ENCODE measurements around the gene RASSF3. TPM values are rescaled to one million over a fixed set of nuclear protein-coding genes. Genes with fewer than 3 reads are reported as not detected.

Gene RASSF3
- polyA plus RNA-seq, 1 donor (not counting 4 experiments of a cell fraction or from before 2014, with no cell fraction given), result 9.6 TPM

DNA sequence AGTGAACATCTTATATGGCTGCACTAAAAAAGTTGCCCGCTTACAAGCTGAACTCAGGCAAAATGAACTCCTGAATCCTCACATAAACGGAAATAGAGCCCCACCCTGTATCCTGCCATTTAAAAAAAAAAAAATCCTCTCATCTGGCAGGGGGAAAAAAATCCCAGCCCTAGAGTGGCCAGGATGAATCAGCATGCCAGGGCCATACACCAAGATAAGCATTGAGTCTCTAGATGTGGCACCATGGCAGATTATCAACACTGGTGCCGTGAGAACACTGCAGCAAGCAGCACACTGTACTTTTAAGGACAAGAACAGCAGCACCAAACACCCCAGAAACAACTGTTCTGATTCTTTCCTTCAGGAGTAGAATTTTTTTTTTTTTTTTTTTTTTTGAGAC is 65.5 kb downstream of the RASSF3 start:
- DNase-seq (ENCODE audit: low read depth, low spot score), result no peak
- peaks cover 9% of the 10 kb centered on the region for H3K79me2 ChIP-seq (ENCODE audit: control insufficient read depth, insufficient read depth, low read length)
- H3K27ac ChIP-seq (ENCODE audit: control insufficient read depth, insufficient read depth, low read length), result no peak overlapping the region

DNA sequence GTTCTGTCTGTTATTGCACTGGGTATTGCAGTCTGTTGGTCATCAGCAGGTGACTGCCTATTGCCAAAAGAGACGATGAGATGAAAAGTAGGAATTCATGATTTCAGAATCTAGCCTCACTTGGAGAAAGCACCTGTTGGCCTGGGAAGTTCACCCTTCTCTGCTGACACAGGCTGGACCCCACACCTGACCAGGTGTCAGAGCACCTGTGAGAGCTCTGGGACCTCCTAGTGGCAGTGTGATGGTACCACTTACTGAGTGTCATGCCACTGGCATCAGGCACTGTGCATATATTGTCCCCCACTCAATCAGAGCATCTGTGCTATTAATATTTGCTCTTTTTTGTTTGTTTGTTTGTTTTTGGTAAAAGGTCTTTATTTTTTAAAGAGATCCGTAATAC is 68.0 kb downstream of the RASSF3 start:
- Histone ChIP-seq H3K9me1 (ENCODE audit: control insufficient read depth, extremely low read depth, insufficient read depth, low read length) (no peaks in the 10 kb centered on the region), H4K20me1 (ENCODE audit: control insufficient read depth, extremely low read depth, insufficient read depth, low read length) (no peaks in the 10 kb centered on the region), H3K9me3 (ENCODE audit: control insufficient read depth, low read depth, low read length) (no peaks in the 10 kb centered on the region), H3K27me3 (ENCODE audit: control insufficient read depth, extremely low read depth, insufficient read depth, low read length) (no peaks in the 10 kb centered on the region), H3K9ac (ENCODE audit: control insufficient read depth, extremely low read depth, insufficient read depth, low read length) (no peak overlapping the region), H2AFZ (ENCODE audit: control insufficient read depth, low read length) (no peak overlapping the region), H3K79me2 (ENCODE audit: control insufficient read depth, insufficient read depth, low read length) (peaks cover 18% of the 10 kb centered on the region), H3K4me1 (ENCODE audit: control insufficient read depth, extremely low read depth, insufficient read depth, low read length) (peaks cover 29% of the 10 kb centered on the region), H3K27ac (ENCODE audit: control insufficient read depth, insufficient read depth, low read length) (no peak overlapping the region), H3K4me2 (ENCODE audit: control insufficient read depth, extremely low read depth, insufficient read depth, low read depth, low read length) (no peak overlapping the region), H3K4me3 (ENCODE audit: control insufficient read depth in 2 of 3, extremely low read depth in 1 of 3, insufficient read depth in 2 of 3, low read depth in 1 of 3, low read length in 3 of 3) (no peak overlapping the region), H3K36me3 (ENCODE audit: control insufficient read depth in 2 of 2, extremely low read depth in 1 of 2, insufficient read depth in 2 of 2, low read length in 2 of 2) (no peaks in the 10 kb centered on the region)
- TF ChIP-seq, protein P1, sequence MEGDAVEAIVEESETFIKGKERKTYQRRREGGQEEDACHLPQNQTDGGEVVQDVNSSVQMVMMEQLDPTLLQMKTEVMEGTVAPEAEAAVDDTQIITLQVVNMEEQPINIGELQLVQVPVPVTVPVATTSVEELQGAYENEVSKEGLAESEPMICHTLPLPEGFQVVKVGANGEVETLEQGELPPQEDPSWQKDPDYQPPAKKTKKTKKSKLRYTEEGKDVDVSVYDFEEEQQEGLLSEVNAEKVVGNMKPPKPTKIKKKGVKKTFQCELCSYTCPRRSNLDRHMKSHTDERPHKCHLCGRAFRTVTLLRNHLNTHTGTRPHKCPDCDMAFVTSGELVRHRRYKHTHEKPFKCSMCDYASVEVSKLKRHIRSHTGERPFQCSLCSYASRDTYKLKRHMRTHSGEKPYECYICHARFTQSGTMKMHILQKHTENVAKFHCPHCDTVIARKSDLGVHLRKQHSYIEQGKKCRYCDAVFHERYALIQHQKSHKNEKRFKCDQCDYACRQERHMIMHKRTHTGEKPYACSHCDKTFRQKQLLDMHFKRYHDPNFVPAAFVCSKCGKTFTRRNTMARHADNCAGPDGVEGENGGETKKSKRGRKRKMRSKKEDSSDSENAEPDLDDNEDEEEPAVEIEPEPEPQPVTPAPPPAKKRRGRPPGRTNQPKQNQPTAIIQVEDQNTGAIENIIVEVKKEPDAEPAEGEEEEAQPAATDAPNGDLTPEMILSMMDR (optimal IDR thresholded peaks at IDR 0.05 in 1 of 3, IDR thresholded peaks at IDR 0.05 in 1 of 3, conservative IDR thresholded peaks at IDR 0.05 in 1 of 3; ENCODE audit: extremely low read depth in 1 of 3, insufficient read depth in 2 of 3, low read length in 3 of 3), result peak; percentile 27 to 30 (median 27)
- no peak for TF ChIP-seq EZH2 (IDR thresholded peaks at IDR 0.05; ENCODE audit: low read length)
- dilution Hi-C loops (cut with MboI; ENCODE audit: extremely low pct_ligation_motif_present, low sequenced_read_pairs), result loop anchor here (25.0 kb wide), 1 partner anchor 141 kb away; no protein-coding TSS in a partner anchor
- FAIRE-seq, result no peak
- DNase-seq (ENCODE audit: low read depth, low spot score), result no peak

More for the DNA sequence above, 65.5 kb downstream of the RASSF3 start:
- no peaks in the 10 kb centered on the region for H3K9me1 ChIP-seq (ENCODE audit: control insufficient read depth, extremely low read depth, insufficient read depth, low read length)
- no peaks in the 10 kb centered on the region for H3K36me3 ChIP-seq (ENCODE audit: control insufficient read depth in 2 of 2, extremely low read depth in 1 of 2, insufficient read depth in 2 of 2, low read length in 2 of 2)
- no peak for FAIRE-seq
- no peaks in the 10 kb centered on the region for H3K27me3 ChIP-seq (ENCODE audit: control insufficient read depth, extremely low read depth, insufficient read depth, low read length)
- TF ChIP-seq, protein P1 (optimal IDR thresholded peaks at IDR 0.05 in 1 of 3, IDR thresholded peaks at IDR 0.05 in 1 of 3, conservative IDR thresholded peaks at IDR 0.05 in 1 of 3; ENCODE audit: extremely low read depth in 1 of 3, insufficient read depth in 2 of 3, low read length in 3 of 3), result no peak
- TF ChIP-seq EZH2 (IDR thresholded peaks at IDR 0.05; ENCODE audit: low read length), result no peak
- H3K4me2 ChIP-seq (ENCODE audit: control insufficient read depth, extremely low read depth, insufficient read depth, low read depth, low read length), result no peak overlapping the region
- no peak overlapping the region for H2AFZ ChIP-seq (ENCODE audit: control insufficient read depth, low read length)
- dilution Hi-C loops (cut with MboI; ENCODE audit: extremely low pct_ligation_motif_present, low sequenced_read_pairs), result loop anchor here (25.0 kb wide), 1 partner anchor 138 kb away; no protein-coding TSS in a partner anchor
- H4K20me1 ChIP-seq (ENCODE audit: control insufficient read depth, extremely low read depth, insufficient read depth, low read length), result no peaks in the 10 kb centered on the region
- H3K4me3 ChIP-seq (ENCODE audit: control insufficient read depth in 2 of 3, extremely low read depth in 1 of 3, insufficient read depth in 2 of 3, low read depth in 1 of 3, low read length in 3 of 3), result no peak overlapping the region
- no peaks in the 10 kb centered on the region for H3K9me3 ChIP-seq (ENCODE audit: control insufficient read depth, low read depth, low read length)
- no peak overlapping the region for H3K9ac ChIP-seq (ENCODE audit: control insufficient read depth, extremely low read depth, insufficient read depth, low read length)
- peaks cover 45% of the 10 kb centered on the region for H3K4me1 ChIP-seq (ENCODE audit: control insufficient read depth, extremely low read depth, insufficient read depth, low read length)

Measured in keratinocyte (primary cell).